ENCODE measurements around the gene TUBGCP3. TPM values are rescaled to one million over a fixed set of nuclear protein-coding genes. Genes with fewer than 3 reads are reported as not detected.

TUBGCP3 gene
- total RNA-seq, 2 experiments from 2014 or later, result 53.0 to 69.7 TPM

GRCh38 chr13:112579310-112579843 lies 8.6 kb downstream of the TUBGCP3 start:
- H3K27ac Mint-ChIP-seq, result no peak overlapping the region
- H3K4me3 Mint-ChIP-seq, result no peak overlapping the region
- ATAC-seq (no peak), DNase-seq (no peak)
- CTCF ChIA-PET, result interaction anchor here (1.1 kb wide), 1 partner anchor 10 kb away, joined by 3 read pairs; no protein-coding TSS in a partner anchor
- H3K4me1 Mint-ChIP-seq, result peaks cover 32% of the 10 kb centered on the region
- no peaks in the 10 kb centered on the region for H3K27me3 Mint-ChIP-seq
- peaks cover 8% of the 10 kb centered on the region for H3K9me3 Mint-ChIP-seq (ENCODE audit: low read depth)
- H3K36me3 Mint-ChIP-seq, result peaks cover 45% of the 10 kb centered on the region

- ATAC-seq (no peak), DNase-seq (no peak)
- Mint-ChIP-seq H3K4me1 (peaks cover 31% of the 10 kb centered on the region), H3K9me3 (ENCODE audit: low read depth) (peaks cover 8% of the 10 kb centered on the region), H3K27ac (no peak overlapping the region), H3K27me3 (no peaks in the 10 kb centered on the region), H3K36me3 (peaks cover 33% of the 10 kb centered on the region), H3K4me3 (no peak overlapping the region)
- CTCF ChIA-PET, result no interaction called here
These were observed 11.2 kb downstream of the TUBGCP3 start for GRCh38 chr13:112576768-112577167.

- no peak overlapping the region for H3K4me3 Mint-ChIP-seq
- H3K36me3 Mint-ChIP-seq, result peaks cover 31% of the 10 kb centered on the region
- H3K9me3 Mint-ChIP-seq (ENCODE audit: low read depth), result peaks cover 8% of the 10 kb centered on the region
- CTCF ChIA-PET, result no interaction called here
- DNase-seq (no peak), ATAC-seq (no peak)
- H3K4me1 Mint-ChIP-seq, result peaks cover 31% of the 10 kb centered on the region
- H3K27me3 Mint-ChIP-seq, result no peaks in the 10 kb centered on the region
- no peak overlapping the region for H3K27ac Mint-ChIP-seq
These were observed 11.8 kb downstream of the TUBGCP3 start for GRCh38 chr13:112576191-112576590.

DNA sequence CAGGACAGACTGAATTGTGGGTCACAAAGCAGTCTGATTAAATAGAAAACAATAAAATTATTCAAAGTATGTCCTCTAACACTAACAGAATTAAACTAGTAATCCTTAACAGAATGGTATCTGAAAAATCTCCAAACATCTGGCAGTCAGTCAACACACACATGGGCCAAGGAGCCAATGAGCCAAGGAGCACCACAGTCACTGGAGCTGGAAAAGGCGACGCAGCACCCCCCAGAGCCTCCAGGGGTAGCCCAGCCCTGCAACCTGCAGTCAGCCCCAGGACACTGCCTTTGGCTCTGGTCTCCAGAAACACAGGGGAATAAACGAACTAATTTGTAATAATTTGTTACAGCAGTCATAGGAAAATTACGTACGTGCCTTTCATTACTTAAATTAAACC lies 12.3 kb downstream of the TUBGCP3 start:
- H3K9me3 Mint-ChIP-seq (ENCODE audit: low read depth), result peaks cover 8% of the 10 kb centered on the region
- no peak overlapping the region for H3K27ac Mint-ChIP-seq
- peaks cover 31% of the 10 kb centered on the region for H3K36me3 Mint-ChIP-seq
- CTCF ChIA-PET, result no interaction called here
- no peak for ATAC-seq
- no peaks in the 10 kb centered on the region for H3K27me3 Mint-ChIP-seq
- peaks cover 35% of the 10 kb centered on the region for H3K4me1 Mint-ChIP-seq
- H3K4me3 Mint-ChIP-seq, result no peak overlapping the region
- no peak for DNase-seq

DNA sequence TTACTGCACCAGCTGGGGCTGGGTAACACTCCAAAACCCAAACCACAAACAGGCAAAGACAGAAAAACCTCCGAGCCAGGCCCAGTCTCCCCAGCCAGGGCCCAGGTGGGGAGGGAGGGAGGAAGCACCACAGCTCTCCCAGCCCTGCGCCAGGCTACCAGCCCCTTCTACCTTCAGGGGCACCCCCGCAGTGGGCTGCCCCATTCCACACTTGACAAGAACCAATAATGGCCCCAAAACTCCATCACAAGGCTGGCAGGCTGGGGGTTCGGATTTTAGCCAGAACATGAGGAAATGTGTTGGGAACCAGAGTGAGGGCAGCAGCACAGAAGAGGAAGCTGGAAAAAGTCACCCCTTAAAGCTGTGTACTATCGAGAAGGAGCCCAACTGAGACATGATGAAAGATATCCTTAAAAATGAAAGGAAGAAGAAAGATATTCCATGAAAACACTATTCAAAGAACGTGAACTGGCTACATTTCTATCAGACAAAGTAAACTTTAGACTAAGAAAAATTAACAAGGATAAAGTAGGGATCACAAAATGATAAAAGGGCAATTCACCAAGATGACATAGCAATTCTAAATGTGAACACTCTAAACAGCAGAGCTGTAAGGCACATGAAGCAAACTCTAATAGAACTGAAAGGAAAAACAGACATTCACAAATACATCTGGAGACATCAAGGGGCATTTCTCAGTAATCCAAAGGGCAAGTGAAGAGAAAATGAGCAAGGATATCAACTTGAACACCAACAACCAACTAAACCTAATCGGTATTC lies 12.9 kb downstream of the TUBGCP3 start:
- DNase-seq (no peak), ATAC-seq (no peak)
- Mint-ChIP-seq H3K27ac (no peak overlapping the region), H3K9me3 (ENCODE audit: low read depth) (peaks cover 8% of the 10 kb centered on the region), H3K36me3 (peaks cover 30% of the 10 kb centered on the region), H3K4me1 (peaks cover 35% of the 10 kb centered on the region), H3K27me3 (no peaks in the 10 kb centered on the region), H3K4me3 (no peak overlapping the region)
- CTCF ChIA-PET, result no interaction called here

DNA sequence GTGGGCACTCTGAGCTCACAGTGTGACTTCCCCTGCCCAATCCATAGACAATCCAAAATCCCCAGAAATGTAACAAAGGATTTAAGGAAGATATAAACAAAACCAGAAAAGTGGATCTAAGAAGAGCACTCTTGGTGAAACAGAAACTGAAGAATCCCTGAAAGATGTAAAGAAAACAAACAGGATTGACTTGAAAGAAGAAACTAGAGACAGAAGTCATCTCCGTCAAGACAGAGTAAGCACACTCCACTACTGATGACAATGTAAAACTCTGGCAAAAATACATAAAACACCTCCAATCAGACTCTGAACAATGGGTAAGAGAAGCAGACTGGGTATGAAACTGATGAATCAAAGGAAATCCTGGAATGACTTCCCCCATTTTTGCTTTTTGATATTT lies 13.5 kb downstream of the TUBGCP3 start:
- Mint-ChIP-seq H3K4me1 (peaks cover 30% of the 10 kb centered on the region), H3K27me3 (no peaks in the 10 kb centered on the region), H3K36me3 (peaks cover 25% of the 10 kb centered on the region), H3K27ac (no peak overlapping the region), H3K4me3 (no peak overlapping the region), H3K9me3 (ENCODE audit: low read depth) (peaks cover 5% of the 10 kb centered on the region)
- ATAC-seq, result no peak
- CTCF ChIA-PET, result interaction anchor here (0.6 kb wide), 1 partner anchor 609 kb away, joined by 4 read pairs; no protein-coding TSS in a partner anchor
- DNase-seq, result no peak

DNA sequence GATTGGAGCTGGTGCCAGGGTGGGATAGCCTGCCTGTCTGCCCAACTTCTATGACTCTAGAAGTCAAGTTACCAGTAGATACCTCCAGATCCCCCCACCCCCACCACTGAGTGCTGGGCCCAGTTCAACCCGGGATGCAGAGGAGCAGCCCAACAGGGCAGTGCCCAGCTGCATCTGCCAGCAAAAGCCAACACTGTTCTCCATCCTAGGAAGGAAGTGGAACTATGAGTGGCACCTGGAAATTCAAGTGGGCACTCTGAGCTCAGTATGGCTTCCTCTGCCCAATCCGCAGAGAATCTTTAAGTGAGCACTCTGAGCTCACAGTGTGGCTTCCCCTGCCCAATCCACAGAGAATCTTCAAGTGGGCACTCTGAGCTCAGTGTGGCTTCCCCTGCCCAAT lies 14.2 kb downstream of the TUBGCP3 start:
- H3K4me1 Mint-ChIP-seq, result peaks cover 29% of the 10 kb centered on the region
- H3K4me3 Mint-ChIP-seq, result no peak overlapping the region
- H3K27ac Mint-ChIP-seq, result no peak overlapping the region
- no peaks in the 10 kb centered on the region for H3K27me3 Mint-ChIP-seq
- CTCF ChIA-PET, result interaction anchor here (0.6 kb wide), 1 partner anchor 609 kb away, joined by 4 read pairs; no protein-coding TSS in a partner anchor
- no peak for DNase-seq
- H3K36me3 Mint-ChIP-seq, result peaks cover 26% of the 10 kb centered on the region
- peaks cover 5% of the 10 kb centered on the region for H3K9me3 Mint-ChIP-seq (ENCODE audit: low read depth)
- ATAC-seq, result no peak

GRCh38 chr13:112572366-112572765 lies 15.6 kb downstream of the TUBGCP3 start:
- CTCF ChIA-PET, result interaction anchor here (0.8 kb wide), 1 partner anchor 9 kb away, joined by 3 read pairs; no protein-coding TSS in a partner anchor
- H3K36me3 Mint-ChIP-seq, result peaks cover 21% of the 10 kb centered on the region
- peaks cover 29% of the 10 kb centered on the region for H3K4me1 Mint-ChIP-seq
- no peak overlapping the region for H3K4me3 Mint-ChIP-seq
- H3K9me3 Mint-ChIP-seq (ENCODE audit: low read depth), result peaks cover 3% of the 10 kb centered on the region
- no peaks in the 10 kb centered on the region for H3K27me3 Mint-ChIP-seq
- DNase-seq (no peak), ATAC-seq (no peak)
- no peak overlapping the region for H3K27ac Mint-ChIP-seq

DNA sequence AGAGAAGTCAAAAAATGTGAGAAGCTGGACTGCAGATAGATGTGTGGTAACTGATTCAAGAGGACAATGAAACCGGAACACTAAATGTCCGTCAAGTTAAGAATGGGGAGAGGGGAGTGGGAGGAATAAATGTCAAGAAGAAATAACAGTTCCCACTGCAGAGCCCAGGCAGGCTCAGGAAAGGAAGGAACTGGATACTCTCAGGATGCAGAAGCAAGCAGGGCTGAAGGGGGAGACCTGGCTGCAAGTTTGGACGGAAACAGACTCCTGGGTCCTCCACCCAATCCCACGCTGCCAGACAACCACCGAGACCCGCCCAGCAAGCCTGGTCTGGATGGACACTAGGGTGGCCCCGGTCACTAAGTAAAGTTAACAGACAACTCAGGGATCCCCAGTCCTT lies 18.1 kb downstream of the TUBGCP3 start:
- DNase-seq (no peak), ATAC-seq (no peak)
- no peaks in the 10 kb centered on the region for H3K27me3 Mint-ChIP-seq
- no peak overlapping the region for H3K27ac Mint-ChIP-seq
- CTCF ChIA-PET, result interaction anchor here (0.6 to 1.9 kb wide), 3 partner anchors 8 to 36 kb away, joined by 3 to 4 read pairs (median 4); no protein-coding TSS in a partner anchor
- H3K9me3 Mint-ChIP-seq (ENCODE audit: low read depth), result no peaks in the 10 kb centered on the region
- H3K36me3 Mint-ChIP-seq, result peaks cover 18% of the 10 kb centered on the region
- H3K4me3 Mint-ChIP-seq, result no peak overlapping the region
- peaks cover 15% of the 10 kb centered on the region for H3K4me1 Mint-ChIP-seq

DNA sequence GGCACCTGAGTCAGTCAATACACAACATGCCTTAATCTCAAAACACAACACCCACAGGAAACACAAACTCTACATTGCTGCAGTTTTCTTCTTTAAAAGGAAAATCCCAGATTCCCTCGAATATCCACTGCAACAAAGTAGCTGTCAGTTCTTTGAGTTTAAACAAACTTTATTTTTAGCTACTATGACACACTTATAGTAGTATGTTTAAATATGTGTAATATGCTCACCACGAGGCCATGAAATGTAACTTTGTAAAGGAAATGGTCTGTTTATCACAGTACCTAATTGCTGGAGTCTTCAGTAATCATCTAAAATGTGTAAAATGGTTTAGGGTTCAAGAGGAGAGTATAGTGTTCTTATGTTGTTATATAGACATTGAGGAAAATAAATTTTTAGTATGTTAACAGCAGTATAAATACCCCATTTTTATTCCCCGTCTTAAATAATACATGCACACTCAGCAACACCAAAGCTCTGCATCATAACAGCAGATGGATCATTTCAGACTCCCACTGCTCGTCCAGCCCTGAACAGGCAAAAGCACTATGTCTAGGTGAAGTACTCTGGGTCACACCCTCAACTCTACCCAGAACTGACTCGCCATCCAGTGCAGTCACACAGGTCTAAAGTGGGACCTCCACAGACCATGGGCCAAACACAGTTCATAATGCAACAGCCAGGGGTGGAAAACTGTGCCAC lies 20.6 kb downstream of the TUBGCP3 start:
- Mint-ChIP-seq H3K9me3 (ENCODE audit: low read depth) (no peaks in the 10 kb centered on the region), H3K36me3 (peaks cover 27% of the 10 kb centered on the region), H3K4me1 (peaks cover 4% of the 10 kb centered on the region), H3K27me3 (no peaks in the 10 kb centered on the region), H3K27ac (no peak overlapping the region), H3K4me3 (no peak overlapping the region)
- ATAC-seq (no peak), DNase-seq (no peak)
- CTCF ChIA-PET, result no interaction called here

DNA sequence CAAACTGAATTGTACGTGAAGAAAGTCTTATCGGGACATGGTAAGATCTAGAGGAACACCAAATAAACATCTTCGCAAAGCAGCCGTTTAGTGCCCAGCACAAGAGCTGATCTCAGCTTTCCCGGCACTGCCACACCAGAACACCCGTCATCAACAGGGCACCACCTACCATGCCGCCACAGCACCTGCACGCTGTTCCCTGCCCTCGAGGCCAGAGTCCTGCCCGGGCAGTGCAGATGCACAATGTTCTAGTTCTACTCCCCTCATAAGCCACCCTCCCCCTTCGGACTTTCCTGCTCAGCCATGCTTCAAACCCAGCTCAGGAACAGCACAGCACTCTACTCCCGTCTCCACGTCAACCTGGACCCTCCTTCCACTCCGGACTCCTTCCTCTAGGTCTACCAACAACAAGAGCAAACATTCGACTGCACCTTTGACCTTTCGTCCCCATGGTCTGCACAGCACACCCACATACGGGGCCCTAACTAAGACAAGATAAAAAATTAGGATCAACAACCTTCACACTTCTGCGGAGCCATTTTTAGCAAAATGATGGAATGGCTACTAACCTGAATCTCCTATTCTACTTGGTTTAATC lies 25.1 kb downstream of the TUBGCP3 start:
- CTCF ChIA-PET, result no interaction called here
- Mint-ChIP-seq H3K9me3 (ENCODE audit: low read depth) (no peaks in the 10 kb centered on the region), H3K27me3 (no peaks in the 10 kb centered on the region), H3K27ac (no peak overlapping the region), H3K4me1 (peaks cover 2% of the 10 kb centered on the region), H3K36me3 (peaks cover 29% of the 10 kb centered on the region), H3K4me3 (no peak overlapping the region)
- ATAC-seq, result no peak
- no peak for DNase-seq

- Mint-ChIP-seq H3K4me1 (peaks cover 2% of the 10 kb centered on the region), H3K4me3 (no peak overlapping the region), H3K36me3 (peaks cover 28% of the 10 kb centered on the region), H3K27ac (no peak overlapping the region), H3K27me3 (no peaks in the 10 kb centered on the region), H3K9me3 (ENCODE audit: low read depth) (no peaks in the 10 kb centered on the region)
- ATAC-seq (no peak), DNase-seq (no peak)
- CTCF ChIA-PET, result no interaction called here
These were observed 25.7 kb downstream of the TUBGCP3 start for GRCh38 chr13:112562254-112562653.

GRCh38 chr13:112561478-112561877 lies 26.5 kb downstream of the TUBGCP3 start:
- Mint-ChIP-seq H3K27me3 (no peaks in the 10 kb centered on the region), H3K4me3 (no peak overlapping the region), H3K36me3 (peaks cover 31% of the 10 kb centered on the region), H3K4me1 (peaks cover 2% of the 10 kb centered on the region), H3K27ac (no peak overlapping the region), H3K9me3 (ENCODE audit: low read depth) (no peaks in the 10 kb centered on the region)
- DNase-seq (no peak), ATAC-seq (no peak)
- CTCF ChIA-PET, result interaction anchor here (1.1 kb wide), 1 partner anchor 20 kb away, joined by 3 read pairs; no protein-coding TSS in a partner anchor

Data from activated CD8-positive, alpha-beta memory T cell treated with anti-CD3 and anti-CD28 coated beads, Interleukin-2, amount 10 ng/mL, durations not matched to agents 7 days and 5 days (primary cell).